Osteoblast (primary cell): ENCODE results near the gene TRIO. TPM values are rescaled to one million over a fixed set of nuclear protein-coding genes. Genes with fewer than 3 reads are reported as not detected.

ENCODE experiments used
- DNase-seq: peaks from one replicate; pipeline ENCODE4 v3.0.0; 2011; ENCODE audit warnings: low spot score, mixed read lengths; ENCODE audit not compliant: insufficient read length; ENCODE audit errors: missing footprints
- H2AFZ ChIP-seq: 2 replicates; pipeline ENCODE4 v1.6.0; 2011; ENCODE audit warnings: mild to moderate bottlenecking, low read length
- H3K27ac ChIP-seq: 2 replicates; pipeline ENCODE4 v1.5.1; 2011; ENCODE audit warnings: mild to moderate bottlenecking, low read depth, low read length, moderate library complexity
- H3K27me3 ChIP-seq: 2 replicates; pipeline ENCODE4 v1.6.0; 2012; ENCODE audit warnings: mild to moderate bottlenecking, control low read depth, inconsistent platforms, low read length, moderate library complexity; ENCODE audit not compliant: insufficient read depth
- H3K36me3 ChIP-seq: 2 replicates; pipeline ENCODE4 v1.5.1; 2011; ENCODE audit warnings: mild to moderate bottlenecking, low read length, control low read depth, moderate library complexity; ENCODE audit not compliant: insufficient read depth
- H3K4me1 ChIP-seq: 2 replicates; pipeline ENCODE4 v1.5.1; 2011; ENCODE audit warnings: mild to moderate bottlenecking, low read length, control low read depth, moderate library complexity; ENCODE audit not compliant: insufficient read depth
- H3K4me2 ChIP-seq: 2 replicates; pipeline ENCODE4 v1.6.0; 2011; ENCODE audit warnings: mild to moderate bottlenecking, low read length; ENCODE audit not compliant: insufficient read depth
- H3K4me3 ChIP-seq: fragments of 200-600 bp; sonication (generic); 3 replicates; pipeline ENCODE4 v1.5.1; 2012; ENCODE audit warnings: mild to moderate bottlenecking, low read length, inconsistent platforms; ENCODE audit not compliant: insufficient read depth
- H3K79me2 ChIP-seq: 2 replicates; pipeline ENCODE4 v1.6.0; 2012; ENCODE audit warnings: mild to moderate bottlenecking, low read length, control low read depth, inconsistent platforms; ENCODE audit not compliant: insufficient read depth
- H3K9me3 ChIP-seq: 2 replicates; pipeline ENCODE4 v1.5.1; 2011; ENCODE audit warnings: low read depth, low read length, control low read depth
- H4K20me1 ChIP-seq: 2 replicates; pipeline ENCODE4 v1.6.0; 2012; ENCODE audit warnings: mild to moderate bottlenecking, low read length, control low read depth; ENCODE audit not compliant: insufficient read depth
- CTCF ChIP-seq: IDR thresholded peaks from 2 replicates; pipeline ENCODE4 v1.5.1; 2011; ENCODE audit warnings: mild to moderate bottlenecking, low read depth, low read length, moderate library complexity; ENCODE audit errors: extremely low read depth
- total RNA-seq: library from RNA; depleted of rRNA; stranded (reverse); fragments of >200 nt; gene quantifications from 2 replicates; pipeline ENCODE4 v1.2.3, GENCODE V29; 2012

The TRIO gene
- total RNA-seq, 1 donor: 274 TPM

DNA sequence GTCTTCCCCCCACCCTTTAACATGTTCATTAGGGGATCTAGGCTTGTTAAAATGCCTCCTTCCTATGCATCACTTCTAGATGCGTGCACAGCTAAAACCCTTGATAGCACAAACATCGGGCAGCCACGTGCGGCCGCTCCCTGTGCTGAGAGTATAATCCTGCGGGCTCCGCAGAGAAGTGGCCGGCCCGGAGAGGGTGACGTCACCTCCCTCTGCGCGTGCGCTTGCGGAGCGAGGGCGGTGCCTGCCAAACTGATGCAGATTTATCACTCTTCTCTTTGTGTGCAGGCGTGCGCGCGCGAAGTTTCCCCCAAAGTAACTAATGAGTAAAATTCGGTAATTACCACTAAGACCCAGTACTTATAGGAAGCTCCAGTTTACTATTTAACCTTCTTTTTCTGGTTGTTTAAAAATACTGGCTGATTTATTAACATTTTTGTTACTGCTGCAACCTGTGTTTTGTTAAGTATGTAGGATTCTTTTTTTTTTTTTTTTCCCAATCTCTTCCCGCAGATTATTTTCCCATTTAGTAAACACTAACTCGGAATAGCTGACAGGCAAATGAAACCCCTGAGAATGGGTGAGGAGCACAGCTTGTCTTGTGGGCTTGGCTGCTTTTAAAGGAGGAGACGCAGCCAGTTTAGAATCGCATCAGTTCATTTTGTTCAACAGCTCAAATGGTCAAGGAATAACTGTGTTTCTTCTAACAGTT is 121.6 kb downstream of the TRIO start:
- Histone ChIP-seq H3K4me2 (peak overlapping the region; percentile 86), H3K4me3 (peak overlapping the region; percentile 50), H3K36me3 (no peaks in the 10 kb centered on the region), H3K79me2 (peaks cover 88% of the 10 kb centered on the region), H3K27ac (peak overlapping the region; percentile 93), H3K27me3 (no peaks in the 10 kb centered on the region), H3K4me1 (peaks cover 84% of the 10 kb centered on the region), H4K20me1 (peaks cover 3% of the 10 kb centered on the region), H2AFZ (no peak overlapping the region), H3K9me3 (no peaks in the 10 kb centered on the region)
- TF ChIP-seq CTCF: no peak
- DNase-seq: peak; percentile 93

DNA sequence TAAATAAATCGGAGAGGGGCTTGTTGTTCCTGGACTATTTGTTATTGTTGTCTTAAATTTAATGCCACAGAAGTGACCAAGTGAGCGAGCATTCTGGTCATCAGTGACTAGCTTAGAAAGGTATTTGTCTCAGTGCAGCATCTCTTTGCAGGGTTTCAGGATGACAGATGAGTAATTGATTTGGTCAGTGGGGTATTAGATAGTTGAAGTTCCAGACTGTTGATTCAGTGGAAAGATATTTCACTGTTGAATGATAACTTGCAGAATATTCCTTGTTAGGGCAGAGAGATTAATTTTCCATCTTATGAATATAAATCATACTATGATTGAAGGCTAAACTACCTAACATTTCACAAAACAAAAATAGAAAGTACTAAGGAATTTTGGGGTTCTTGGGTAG is 122.4 kb downstream of the TRIO start:
- Histone ChIP-seq H3K27ac (peak overlapping the region; percentile 93), H3K36me3 (no peaks in the 10 kb centered on the region), H3K4me2 (peak overlapping the region; percentile 86), H2AFZ (no peak overlapping the region), H3K4me3 (no peak overlapping the region), H3K27me3 (no peaks in the 10 kb centered on the region), H3K79me2 (peaks cover 88% of the 10 kb centered on the region), H3K9me3 (no peaks in the 10 kb centered on the region), H3K4me1 (peaks cover 87% of the 10 kb centered on the region), H4K20me1 (peaks cover 3% of the 10 kb centered on the region)
- DNase-seq: peak; percentile 57
- no peak for TF ChIP-seq CTCF

GRCh38 chr5:14266171-14266570 is 123.0 kb downstream of the TRIO start:
- no peaks in the 10 kb centered on the region for H3K27me3 ChIP-seq
- H3K36me3 ChIP-seq: peaks cover 5% of the 10 kb centered on the region
- DNase-seq: no peak
- peaks cover 90% of the 10 kb centered on the region for H3K4me1 ChIP-seq
- H4K20me1 ChIP-seq: peaks cover 6% of the 10 kb centered on the region
- no peak overlapping the region for H2AFZ ChIP-seq
- H3K79me2 ChIP-seq: peaks cover 88% of the 10 kb centered on the region
- H3K4me2 ChIP-seq: peak overlapping the region; percentile 86
- peak overlapping the region; percentile 93 for H3K27ac ChIP-seq
- TF ChIP-seq CTCF: no peak
- H3K9me3 ChIP-seq: no peaks in the 10 kb centered on the region
- H3K4me3 ChIP-seq: no peak overlapping the region

DNA sequence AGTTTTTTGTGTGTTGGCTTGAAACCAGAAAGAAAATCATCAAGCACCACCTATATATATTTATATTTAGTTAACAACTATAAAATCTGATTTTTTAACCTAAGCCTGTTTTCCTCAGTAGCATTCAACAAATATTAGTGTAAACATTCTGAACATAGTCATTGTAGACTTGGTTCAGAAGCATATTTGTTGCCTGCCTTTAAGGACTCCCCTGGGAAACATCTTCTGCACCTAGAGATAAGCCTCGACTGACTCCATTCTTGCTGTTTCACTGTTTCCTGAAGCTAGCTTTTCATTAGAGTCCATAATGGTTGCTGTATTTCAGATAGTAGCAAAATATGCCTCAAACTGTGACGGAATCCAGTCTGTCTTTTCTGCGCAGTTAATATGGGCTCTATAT is 123.5 kb downstream of the TRIO start:
- no peak overlapping the region for H3K4me2 ChIP-seq

More for the DNA sequence above, 123.5 kb downstream of the TRIO start:
- DNase-seq: no peak
- peaks cover 10% of the 10 kb centered on the region for H3K36me3 ChIP-seq
- peaks cover 87% of the 10 kb centered on the region for H3K4me1 ChIP-seq
- H3K9me3 ChIP-seq: no peaks in the 10 kb centered on the region
- peaks cover 88% of the 10 kb centered on the region for H3K79me2 ChIP-seq
- peaks cover 6% of the 10 kb centered on the region for H4K20me1 ChIP-seq
- no peak overlapping the region for H2AFZ ChIP-seq
- peak overlapping the region; percentile 93 for H3K27ac ChIP-seq
- no peaks in the 10 kb centered on the region for H3K27me3 ChIP-seq
- H3K4me3 ChIP-seq: no peak overlapping the region
- TF ChIP-seq CTCF: no peak
